ENCODE data around the gene DUSP21. TPM values are rescaled to one million over a fixed set of nuclear protein-coding genes. Genes with fewer than 3 reads are reported as not detected.

Gene DUSP21
- not detected in 2 replicates for polyA plus RNA-seq (2012; rRNA removed)
- polyA plus RNA-seq (2012; cell fraction: cytosol; rRNA removed), result not detected in 2 replicates
- not detected in 2 replicates for polyA plus RNA-seq (2012; cell fraction: nucleus; rRNA removed)

DNA sequence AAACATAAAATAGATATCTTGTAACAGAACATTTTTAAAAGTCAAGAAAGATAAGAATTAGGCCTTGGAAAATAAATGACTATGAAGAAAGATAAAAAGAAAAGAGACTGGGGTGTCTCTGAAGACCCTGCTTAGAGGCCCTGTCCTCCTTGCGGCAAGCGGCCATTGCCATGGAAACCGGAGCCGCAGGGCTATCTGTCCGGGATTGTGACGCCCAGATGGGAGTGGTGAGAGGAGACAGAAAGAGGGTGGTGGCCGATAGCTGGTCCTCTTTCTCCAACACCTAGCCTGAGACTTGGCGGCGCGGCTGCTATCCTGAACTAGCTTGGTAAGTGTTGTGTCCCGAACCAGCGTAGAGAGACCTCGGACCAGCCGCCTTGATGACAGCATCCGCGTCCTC is at the start of gene DUSP21:
Gene DUSP21, plus strand, starts transcription at position 269 of the 400 bp plus-strand sequence. Its CDS starts 112 bp downstream, at position 381.
- no peak within 1 kb of the TSS for H3K27ac ChIP-seq (ENCODE audit: low read depth in 2 of 2, low read length in 1 of 2)
- no peak within 1 kb of the TSS for H3K4me2 ChIP-seq
- no peak for DNase-seq
- H3K9ac ChIP-seq, result no peak within 1 kb of the TSS
- H2AFZ ChIP-seq (ENCODE audit: low read depth), result no peak within 1 kb of the TSS
- 70% methylated on average over 15 of the region's 16 CpGs for WGBS (ENCODE audit: low lambda C conversion rate)
- no peaks in the 10 kb centered on the region for H3K9me2 ChIP-seq
- no peaks in the 10 kb centered on the region; the same call in 1 of the 2 replicates for H3K27me3 ChIP-seq (ENCODE audit: insufficient read depth)
- H3K4me3 ChIP-seq (ENCODE audit: low read depth in 2 of 2, low read length in 1 of 2), result no peak within 1 kb of the TSS
- ChIA-PET CTCF (no interaction called here), POLR2A (no interaction called here)
- H3K9me3 ChIP-seq, result no peaks in the 10 kb centered on the region
- H3F3A ChIP-seq (replicated peaks; ENCODE audit: insufficient read depth), result no peaks in the 10 kb centered on the region
- H3K36me3 ChIP-seq (replicated peaks in 1 of 2; ENCODE audit: control insufficient read depth in 1 of 2, insufficient read depth in 2 of 2, low read length in 1 of 2), result no peaks in the 10 kb centered on the region
- no peaks in the 10 kb centered on the region for H3K79me2 ChIP-seq (ENCODE audit: insufficient read depth)
- H3K4me1 ChIP-seq (ENCODE audit: control insufficient read depth in 1 of 2, insufficient read depth in 2 of 2, low read depth in 1 of 2, low read length in 1 of 2), result no peaks in the 10 kb centered on the region
- no peaks in the 10 kb centered on the region for H4K20me1 ChIP-seq (ENCODE audit: insufficient read depth)
- no peak for TF ChIP-seq SMC3 (IDR thresholded peaks at IDR 0.05; ENCODE audit: low read depth, low read length)
- TF ChIP-seq, protein P1, sequence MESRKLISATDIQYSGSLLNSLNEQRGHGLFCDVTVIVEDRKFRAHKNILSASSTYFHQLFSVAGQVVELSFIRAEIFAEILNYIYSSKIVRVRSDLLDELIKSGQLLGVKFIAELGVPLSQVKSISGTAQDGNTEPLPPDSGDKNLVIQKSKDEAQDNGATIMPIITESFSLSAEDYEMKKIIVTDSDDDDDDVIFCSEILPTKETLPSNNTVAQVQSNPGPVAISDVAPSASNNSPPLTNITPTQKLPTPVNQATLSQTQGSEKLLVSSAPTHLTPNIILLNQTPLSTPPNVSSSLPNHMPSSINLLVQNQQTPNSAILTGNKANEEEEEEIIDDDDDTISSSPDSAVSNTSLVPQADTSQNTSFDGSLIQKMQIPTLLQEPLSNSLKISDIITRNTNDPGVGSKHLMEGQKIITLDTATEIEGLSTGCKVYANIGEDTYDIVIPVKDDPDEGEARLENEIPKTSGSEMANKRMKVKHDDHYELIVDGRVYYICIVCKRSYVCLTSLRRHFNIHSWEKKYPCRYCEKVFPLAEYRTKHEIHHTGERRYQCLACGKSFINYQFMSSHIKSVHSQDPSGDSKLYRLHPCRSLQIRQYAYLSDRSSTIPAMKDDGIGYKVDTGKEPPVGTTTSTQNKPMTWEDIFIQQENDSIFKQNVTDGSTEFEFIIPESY (IDR thresholded peaks at IDR 0.05; ENCODE audit: borderline replicate concordance, low read depth), result no peak
- TF ChIP-seq, protein P2, sequence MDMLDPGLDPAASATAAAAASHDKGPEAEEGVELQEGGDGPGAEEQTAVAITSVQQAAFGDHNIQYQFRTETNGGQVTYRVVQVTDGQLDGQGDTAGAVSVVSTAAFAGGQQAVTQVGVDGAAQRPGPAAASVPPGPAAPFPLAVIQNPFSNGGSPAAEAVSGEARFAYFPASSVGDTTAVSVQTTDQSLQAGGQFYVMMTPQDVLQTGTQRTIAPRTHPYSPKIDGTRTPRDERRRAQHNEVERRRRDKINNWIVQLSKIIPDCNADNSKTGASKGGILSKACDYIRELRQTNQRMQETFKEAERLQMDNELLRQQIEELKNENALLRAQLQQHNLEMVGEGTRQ (IDR thresholded peaks at IDR 0.05; ENCODE audit: borderline replicate concordance, low read depth, low read length), result no peak
- TF ChIP-seq TAF1 (IDR thresholded peaks at IDR 0.05; ENCODE audit: borderline replicate concordance, low read depth, low read length), result no peak
- no peak for TF ChIP-seq MEF2A (IDR thresholded peaks at IDR 0.05; ENCODE audit: borderline replicate concordance, low read depth)
- TF ChIP-seq, protein P3, sequence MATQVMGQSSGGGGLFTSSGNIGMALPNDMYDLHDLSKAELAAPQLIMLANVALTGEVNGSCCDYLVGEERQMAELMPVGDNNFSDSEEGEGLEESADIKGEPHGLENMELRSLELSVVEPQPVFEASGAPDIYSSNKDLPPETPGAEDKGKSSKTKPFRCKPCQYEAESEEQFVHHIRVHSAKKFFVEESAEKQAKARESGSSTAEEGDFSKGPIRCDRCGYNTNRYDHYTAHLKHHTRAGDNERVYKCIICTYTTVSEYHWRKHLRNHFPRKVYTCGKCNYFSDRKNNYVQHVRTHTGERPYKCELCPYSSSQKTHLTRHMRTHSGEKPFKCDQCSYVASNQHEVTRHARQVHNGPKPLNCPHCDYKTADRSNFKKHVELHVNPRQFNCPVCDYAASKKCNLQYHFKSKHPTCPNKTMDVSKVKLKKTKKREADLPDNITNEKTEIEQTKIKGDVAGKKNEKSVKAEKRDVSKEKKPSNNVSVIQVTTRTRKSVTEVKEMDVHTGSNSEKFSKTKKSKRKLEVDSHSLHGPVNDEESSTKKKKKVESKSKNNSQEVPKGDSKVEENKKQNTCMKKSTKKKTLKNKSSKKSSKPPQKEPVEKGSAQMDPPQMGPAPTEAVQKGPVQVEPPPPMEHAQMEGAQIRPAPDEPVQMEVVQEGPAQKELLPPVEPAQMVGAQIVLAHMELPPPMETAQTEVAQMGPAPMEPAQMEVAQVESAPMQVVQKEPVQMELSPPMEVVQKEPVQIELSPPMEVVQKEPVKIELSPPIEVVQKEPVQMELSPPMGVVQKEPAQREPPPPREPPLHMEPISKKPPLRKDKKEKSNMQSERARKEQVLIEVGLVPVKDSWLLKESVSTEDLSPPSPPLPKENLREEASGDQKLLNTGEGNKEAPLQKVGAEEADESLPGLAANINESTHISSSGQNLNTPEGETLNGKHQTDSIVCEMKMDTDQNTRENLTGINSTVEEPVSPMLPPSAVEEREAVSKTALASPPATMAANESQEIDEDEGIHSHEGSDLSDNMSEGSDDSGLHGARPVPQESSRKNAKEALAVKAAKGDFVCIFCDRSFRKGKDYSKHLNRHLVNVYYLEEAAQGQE (IDR thresholded peaks at IDR 0.05; ENCODE audit: low read depth, low read length), result no peak
- no peak for TF ChIP-seq FOXM1 (IDR thresholded peaks at IDR 0.05; ENCODE audit: low read depth)
- no peak for TF ChIP-seq POLR2AphosphoS5 (IDR thresholded peaks at IDR 0.05; ENCODE audit: low read depth, low read length)
- TF ChIP-seq, protein P4, sequence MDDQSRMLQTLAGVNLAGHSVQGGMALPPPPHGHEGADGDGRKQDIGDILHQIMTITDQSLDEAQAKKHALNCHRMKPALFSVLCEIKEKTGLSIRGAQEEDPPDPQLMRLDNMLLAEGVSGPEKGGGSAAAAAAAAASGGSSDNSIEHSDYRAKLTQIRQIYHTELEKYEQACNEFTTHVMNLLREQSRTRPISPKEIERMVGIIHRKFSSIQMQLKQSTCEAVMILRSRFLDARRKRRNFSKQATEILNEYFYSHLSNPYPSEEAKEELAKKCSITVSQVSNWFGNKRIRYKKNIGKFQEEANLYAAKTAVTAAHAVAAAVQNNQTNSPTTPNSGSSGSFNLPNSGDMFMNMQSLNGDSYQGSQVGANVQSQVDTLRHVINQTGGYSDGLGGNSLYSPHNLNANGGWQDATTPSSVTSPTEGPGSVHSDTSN (IDR thresholded peaks at IDR 0.05), result no peak

Measured in SK-N-SH (cell line).